Stimulated activated CD4-positive, alpha-beta T cell treated with anti-CD3 and anti-CD28 coated beads, Interleukin-15, amount 100 ng/mL, for 48 hours (primary cell): ENCODE data around the gene CRTAP.
"Not testable (repeated sequence)": the region's sequence is repeated elsewhere in the genome, so short reads cannot be mapped to it uniquely, and the experiment has no call there.

Experiments used
- DNase-seq, 2 donors: peaks; one replicate each; pipeline ENCODE4 v3.0.0-alpha.2; 2020; ENCODE audit warnings: low read depth in 2 of 2

Gene CRTAP

DNA sequence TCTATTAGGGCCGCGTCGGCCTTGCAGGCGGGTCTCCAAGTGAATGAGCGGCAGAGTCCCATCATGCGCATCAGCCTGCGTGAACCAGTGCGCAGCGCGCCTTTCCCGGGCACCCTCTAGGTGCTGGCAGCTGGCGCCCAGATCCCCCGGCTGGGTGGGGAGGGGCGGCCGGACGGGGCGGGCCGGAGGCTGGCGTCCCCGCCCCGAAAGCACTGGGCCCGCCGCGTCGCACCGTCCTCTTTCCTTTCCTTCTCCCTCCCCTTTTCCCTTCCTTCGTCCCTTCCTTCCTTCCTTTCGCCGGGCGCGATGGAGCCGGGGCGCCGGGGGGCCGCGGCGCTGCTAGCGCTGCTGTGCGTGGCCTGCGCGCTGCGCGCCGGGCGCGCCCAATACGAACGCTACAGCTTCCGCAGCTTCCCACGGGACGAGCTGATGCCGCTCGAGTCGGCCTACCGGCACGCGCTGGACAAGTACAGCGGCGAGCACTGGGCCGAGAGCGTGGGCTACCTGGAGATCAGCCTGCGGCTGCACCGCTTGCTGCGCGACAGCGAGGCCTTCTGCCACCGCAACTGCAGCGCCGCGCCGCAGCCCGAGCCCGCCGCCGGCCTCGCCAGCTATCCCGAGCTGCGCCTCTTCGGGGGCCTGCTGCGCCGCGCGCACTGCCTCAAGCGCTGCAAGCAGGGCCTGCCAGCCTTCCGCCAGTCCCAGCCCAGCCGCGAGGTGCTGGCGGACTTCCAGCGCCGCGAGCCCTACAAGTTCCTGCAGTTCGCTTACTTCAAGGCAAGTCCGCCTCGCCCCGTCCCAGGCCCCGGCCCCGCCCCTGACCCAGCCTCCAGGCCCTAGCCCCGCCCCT is at the start of gene CRTAP:
CRTAP (plus strand) TSS at position 243 of the 850 bp plus-strand sequence; CDS start at position 307, 64 bp downstream.
- peak; percentile 78 to 80 for DNase-seq

GRCh38 chr3:33064929-33065328 is 48.9 kb upstream of the CRTAP start:
- no peak for DNase-seq

- DNase-seq, result no peak
Observed at GRCh38 chr3:33067484-33067883, 46.3 kb upstream of the CRTAP start.

DNA sequence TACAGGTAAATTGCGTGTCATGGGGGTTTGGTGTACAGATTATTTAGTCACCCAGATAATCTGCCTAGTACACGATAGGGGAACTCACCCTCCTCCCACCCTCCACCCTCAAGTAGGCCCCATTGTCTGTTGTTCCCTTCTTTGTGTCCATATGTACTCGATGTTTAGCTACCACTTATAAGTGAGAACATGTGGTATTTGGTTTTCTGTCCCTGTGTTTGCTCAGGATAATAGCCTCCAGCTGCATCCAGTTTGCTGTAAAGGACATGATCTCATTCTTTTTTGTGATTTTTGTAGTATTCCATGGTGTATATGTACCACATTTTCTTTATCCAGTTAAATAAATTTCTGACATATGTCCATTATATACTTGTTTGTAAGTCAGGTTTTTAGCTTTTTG is 44.0 kb upstream of the CRTAP start:
- DNase-seq, result not testable (repeated sequence)

DNA sequence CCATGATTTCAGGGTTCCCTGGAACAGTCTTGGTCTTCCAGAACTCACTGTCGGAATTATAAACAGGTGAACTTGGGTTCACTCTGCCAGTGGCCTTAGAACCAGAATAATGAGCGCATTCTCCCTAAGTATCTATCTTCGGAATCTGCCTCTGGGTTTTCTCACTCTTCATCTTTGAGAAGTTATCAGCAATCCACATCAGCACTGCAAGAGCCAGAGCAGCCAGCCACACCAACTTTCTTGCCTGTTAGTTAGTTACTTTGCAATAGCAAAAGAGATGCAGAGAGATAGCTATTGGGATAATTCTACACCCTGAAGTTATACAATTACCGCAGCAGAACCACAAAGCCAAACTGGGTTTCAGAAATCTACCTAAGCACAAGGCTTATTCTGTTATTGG is 42.6 kb upstream of the CRTAP start:
- DNase-seq, result no peak

- no peak for DNase-seq
Observed at GRCh38 chr3:33071946-33072345, 41.9 kb upstream of the CRTAP start.

DNA sequence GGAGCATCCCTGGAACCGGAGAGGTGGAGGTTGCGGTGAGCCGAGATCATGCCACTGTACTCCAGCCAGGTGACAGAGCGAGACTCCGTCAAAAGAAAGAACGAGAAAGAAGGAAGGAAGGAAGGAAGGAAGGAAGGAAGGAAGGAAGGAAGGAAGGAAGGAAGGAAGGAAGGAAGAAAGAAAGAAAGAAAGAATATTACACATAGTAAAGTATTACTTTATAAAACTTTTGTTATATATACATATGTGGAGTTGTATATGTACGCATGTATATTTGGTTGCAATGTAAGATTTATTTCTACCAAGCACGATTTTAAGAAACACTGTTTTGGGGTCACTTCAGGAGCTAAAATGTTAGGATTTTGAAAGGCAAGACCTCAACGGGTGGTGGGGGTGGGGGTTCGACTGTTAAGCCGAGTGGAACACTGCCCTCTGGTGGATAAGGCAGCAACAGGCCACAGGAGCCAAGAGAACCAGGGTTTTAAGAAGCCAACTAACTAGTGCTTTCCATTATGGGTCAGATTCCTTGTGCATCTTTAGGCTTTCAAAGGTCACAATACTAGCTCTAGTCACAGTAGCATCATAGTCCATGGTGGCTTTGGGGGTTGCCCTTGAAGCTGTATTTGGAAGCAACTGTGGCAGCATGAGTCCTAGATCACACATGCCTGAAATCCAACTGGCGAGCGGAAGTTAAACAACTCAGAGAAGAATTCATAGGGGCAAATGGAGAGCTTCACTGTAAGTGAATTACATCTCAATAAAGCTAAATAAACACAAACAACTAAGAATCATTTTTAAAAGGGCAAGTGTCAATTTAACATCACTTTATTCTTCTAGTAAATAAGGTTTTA is 39.4 kb upstream of the CRTAP start:
- DNase-seq, result peak in 1 of 2 donors; percentile 72

- DNase-seq, result no peak
Observed at GRCh38 chr3:33075995-33076394, 37.8 kb upstream of the CRTAP start.

- no peak for DNase-seq
Observed at GRCh38 chr3:33076952-33077351, 36.9 kb upstream of the CRTAP start.

GRCh38 chr3:33077976-33078375 is 35.8 kb upstream of the CRTAP start:
- DNase-seq, result no peak

- not testable (repeated sequence) for DNase-seq
Observed at GRCh38 chr3:33079813-33080212, 34.0 kb upstream of the CRTAP start.

DNA sequence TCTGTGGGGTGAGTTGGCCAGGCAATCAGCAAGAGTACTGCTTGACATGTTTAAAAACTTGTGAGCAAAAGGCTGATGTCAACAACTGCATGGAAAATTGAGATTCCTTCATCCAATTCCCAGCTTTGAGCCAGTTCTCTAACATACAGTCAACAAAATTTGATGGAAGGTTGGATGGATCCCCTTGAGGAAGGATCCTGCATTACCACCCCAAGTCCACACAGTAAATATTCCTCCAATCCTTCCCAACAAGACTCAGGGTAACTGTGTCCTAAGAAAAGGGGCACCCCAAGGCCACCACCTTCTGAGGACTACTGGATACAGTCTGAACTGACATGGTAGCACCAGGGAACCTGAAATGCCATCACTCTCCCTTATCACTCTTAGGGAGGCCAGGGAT is 32.0 kb upstream of the CRTAP start:
- DNase-seq, result no peak

GRCh38 chr3:33083958-33084357 is 29.9 kb upstream of the CRTAP start:
- no peak for DNase-seq

DNA sequence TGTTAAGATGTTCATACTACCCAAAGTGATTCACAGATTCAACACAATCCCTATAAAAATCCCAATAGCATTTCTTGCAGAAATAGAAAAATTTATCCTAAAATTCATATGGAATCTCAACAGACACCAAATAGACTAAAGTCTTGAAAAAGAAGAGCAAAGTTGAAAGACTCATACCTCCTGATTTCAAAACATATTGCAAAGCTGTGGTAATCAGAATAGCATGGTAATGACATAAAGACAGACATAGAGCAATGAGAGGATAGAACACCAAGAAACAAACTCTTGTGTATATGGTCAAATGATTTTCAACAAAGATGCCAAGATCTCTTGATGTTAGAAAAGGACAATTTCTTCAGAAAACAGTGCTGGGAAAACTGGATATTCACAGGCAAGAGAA is 25.1 kb upstream of the CRTAP start:
- DNase-seq, result no peak

GRCh38 chr3:33089515-33089914 is 24.3 kb upstream of the CRTAP start:
- DNase-seq, result no peak

DNA sequence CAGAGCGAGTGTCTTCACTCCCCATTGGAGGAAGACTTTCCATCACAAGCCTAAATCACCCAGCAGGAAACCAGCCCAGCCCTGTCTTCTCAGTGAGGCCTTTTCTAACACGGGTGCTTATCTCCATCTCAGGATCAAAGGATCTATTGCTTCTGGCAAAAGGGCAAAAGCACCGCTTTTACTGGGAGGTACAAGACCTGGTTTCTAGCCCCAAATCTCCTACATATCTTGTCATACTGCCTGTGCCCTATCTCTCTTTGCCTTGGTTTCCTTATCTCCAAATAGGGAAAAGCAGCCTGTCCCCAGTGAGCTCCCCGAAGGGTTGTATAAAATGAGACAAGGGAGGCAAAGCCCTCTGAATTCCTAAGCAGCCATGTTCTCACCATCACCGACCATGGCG is 22.1 kb upstream of the CRTAP start:
- no peak for DNase-seq

GRCh38 chr3:33092496-33093254 is 21.1 kb upstream of the CRTAP start:
- DNase-seq, result no peak

- no peak for DNase-seq
Observed at GRCh38 chr3:33093847-33094246, 20.0 kb upstream of the CRTAP start.

DNA sequence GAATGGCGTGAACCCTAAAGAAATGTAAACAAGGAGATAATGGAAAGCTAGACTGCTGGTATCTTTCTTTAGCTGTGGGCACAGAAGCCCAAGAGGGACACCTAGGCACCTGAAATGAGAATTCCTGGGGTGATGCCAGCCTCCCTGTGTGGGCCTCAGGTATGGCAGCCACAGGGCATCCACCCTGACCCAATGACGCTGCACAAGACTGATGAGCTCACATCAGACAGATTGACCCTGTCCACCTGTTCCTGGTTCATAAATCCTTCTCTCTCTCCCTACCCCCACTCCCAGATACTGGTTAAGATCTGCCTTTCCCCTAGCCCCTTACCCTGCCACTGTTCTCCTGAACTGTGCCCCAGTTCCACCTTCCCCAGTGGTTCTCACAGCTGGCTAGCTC is 18.4 kb upstream of the CRTAP start:
- no peak for DNase-seq

DNA sequence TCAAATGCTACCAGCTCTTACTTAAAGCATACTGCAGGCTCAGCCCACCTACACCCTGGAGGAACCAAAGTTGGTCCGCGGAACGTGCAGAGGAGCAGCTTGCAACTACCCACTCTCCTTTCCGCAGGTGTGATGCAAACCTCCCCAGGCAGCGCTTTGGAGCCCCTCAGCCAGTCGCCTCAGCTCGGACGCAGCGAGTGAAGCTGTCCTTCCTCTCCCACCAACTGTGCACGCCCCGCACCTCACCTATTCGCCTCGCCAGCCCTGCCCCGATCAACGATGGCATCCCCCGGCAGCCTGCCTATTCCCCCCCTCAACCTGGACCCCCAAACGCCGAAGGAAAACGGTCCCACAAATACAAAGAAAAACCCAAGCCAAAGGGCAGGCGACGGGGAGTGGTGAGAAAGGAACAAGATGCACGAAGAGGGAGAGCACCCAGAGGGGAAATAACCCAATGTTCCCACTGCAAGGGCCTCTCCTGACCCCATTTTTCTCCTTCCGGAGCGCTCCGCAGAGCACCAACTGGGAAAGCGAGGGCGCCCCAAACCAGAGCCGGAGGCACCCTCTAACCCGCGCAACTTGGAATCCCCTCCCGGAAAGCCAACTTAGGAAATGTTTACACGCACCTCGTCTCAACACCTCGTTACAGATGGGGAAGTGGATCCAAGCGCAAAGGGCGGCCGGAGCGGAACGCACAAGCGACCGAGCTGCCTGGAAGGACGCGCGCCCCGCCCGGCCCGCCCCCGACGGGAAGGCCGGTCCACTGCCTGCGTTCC is 17.5 kb upstream of the CRTAP start:
- no peak for DNase-seq

GRCh38 chr3:33099109-33099645 is 14.6 kb upstream of the CRTAP start:
- no peak for DNase-seq
